ENCODE results near the gene ADORA2B.
"Not testable (repeated sequence)": the region's sequence is repeated elsewhere in the genome, so short reads cannot be mapped to it uniquely, and the experiment has no call there.

The ADORA2B gene

DNA sequence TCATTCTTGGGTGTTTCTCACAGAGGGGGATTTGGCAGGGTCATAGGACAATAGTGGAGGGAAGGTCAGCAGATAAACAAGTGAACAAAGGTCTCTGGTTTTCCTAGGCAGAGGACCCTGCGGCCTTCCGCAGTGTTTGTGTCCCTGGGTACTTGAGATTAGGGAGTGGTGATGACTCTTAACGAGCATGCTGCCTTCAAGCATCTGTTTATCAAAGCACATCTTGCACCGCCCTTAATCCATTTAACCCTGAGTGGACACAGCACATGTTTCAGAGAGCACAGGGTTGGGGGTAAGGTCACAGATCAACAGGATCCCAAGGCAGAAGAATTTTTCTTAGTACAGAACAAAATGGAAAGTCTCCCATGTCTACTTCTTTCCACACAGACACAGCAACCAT, 34.1 kb downstream of the ADORA2B start:
- H3K9ac ChIP-seq (ENCODE audit: low read length); H3K27me3 ChIP-seq (ENCODE audit: control insufficient read depth, insufficient read depth, low read length); H3K4me3 ChIP-seq (ENCODE audit: low read length); H3K4me1 ChIP-seq (ENCODE audit: control insufficient read depth, insufficient read depth, low read length); H3K27ac ChIP-seq (ENCODE audit: low read depth, low read length): not testable (repeated sequence)
- peaks cover 17% of the 10 kb centered on the region for H3K36me3 ChIP-seq (ENCODE audit: control insufficient read depth, insufficient read depth, low read length)

DNA sequence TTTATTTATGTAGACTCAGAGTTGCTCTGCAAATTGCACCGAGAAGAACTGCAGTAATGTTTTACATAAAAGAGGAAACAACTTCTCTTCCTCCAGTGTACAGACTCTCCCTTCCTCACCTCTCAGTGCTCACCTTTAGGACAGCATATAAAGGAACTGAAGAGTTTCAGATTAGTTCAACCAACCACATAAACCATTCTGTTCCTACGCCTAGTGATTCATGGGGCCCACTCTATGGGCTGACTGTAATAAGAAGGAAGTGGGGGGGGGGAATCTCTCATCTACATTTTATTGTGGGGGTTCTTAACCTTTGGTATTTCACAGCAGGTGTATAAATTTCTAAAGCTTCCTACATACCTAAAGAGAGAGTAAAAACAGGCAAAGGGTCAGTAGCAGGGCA, 36.3 kb downstream of the ADORA2B start:
- no peak overlapping the region for H3K4me3 ChIP-seq (ENCODE audit: low read length)
- H3K27ac ChIP-seq (ENCODE audit: low read depth, low read length), result no peak overlapping the region
- H3K9ac ChIP-seq (ENCODE audit: low read length), result no peak overlapping the region
- H3K4me1 ChIP-seq (ENCODE audit: control insufficient read depth, insufficient read depth, low read length), result no peaks in the 10 kb centered on the region
- no peaks in the 10 kb centered on the region for H3K27me3 ChIP-seq (ENCODE audit: control insufficient read depth, insufficient read depth, low read length)
- H3K36me3 ChIP-seq (ENCODE audit: control insufficient read depth, insufficient read depth, low read length), result peaks cover 12% of the 10 kb centered on the region

- Histone ChIP-seq H3K27ac (ENCODE audit: low read depth, low read length) (no peak overlapping the region), H3K36me3 (ENCODE audit: control insufficient read depth, insufficient read depth, low read length) (peaks cover 12% of the 10 kb centered on the region), H3K27me3 (ENCODE audit: control insufficient read depth, insufficient read depth, low read length) (no peaks in the 10 kb centered on the region), H3K9ac (ENCODE audit: low read length) (no peak overlapping the region), H3K4me3 (ENCODE audit: low read length) (no peak overlapping the region), H3K4me1 (ENCODE audit: control insufficient read depth, insufficient read depth, low read length) (no peaks in the 10 kb centered on the region)
Observed at GRCh38 chr17:15981646-15982580, 37.0 kb downstream of the ADORA2B start.

GRCh38 chr17:15996322-15996721, 51.4 kb downstream of the ADORA2B start:
- Histone ChIP-seq H3K4me1 (ENCODE audit: control insufficient read depth, insufficient read depth, low read length) (peaks cover 8% of the 10 kb centered on the region), H3K27me3 (ENCODE audit: control insufficient read depth, insufficient read depth, low read length) (no peaks in the 10 kb centered on the region), H3K36me3 (ENCODE audit: control insufficient read depth, insufficient read depth, low read length) (no peaks in the 10 kb centered on the region), H3K4me3 (ENCODE audit: low read length) (no peak overlapping the region), H3K27ac (ENCODE audit: low read depth, low read length) (no peak overlapping the region), H3K9ac (ENCODE audit: low read length) (no peak overlapping the region)

- H3K9ac ChIP-seq (ENCODE audit: low read length), result no peak overlapping the region
- H3K4me1 ChIP-seq (ENCODE audit: control insufficient read depth, insufficient read depth, low read length), result peaks cover 9% of the 10 kb centered on the region
- H3K36me3 ChIP-seq (ENCODE audit: control insufficient read depth, insufficient read depth, low read length), result peaks cover 9% of the 10 kb centered on the region
- no peaks in the 10 kb centered on the region for H3K27me3 ChIP-seq (ENCODE audit: control insufficient read depth, insufficient read depth, low read length)
- H3K4me3 ChIP-seq (ENCODE audit: low read length), result no peak overlapping the region
- no peak overlapping the region for H3K27ac ChIP-seq (ENCODE audit: low read depth, low read length)
Observed at GRCh38 chr17:15998031-15998562, 53.2 kb downstream of the ADORA2B start.

DNA sequence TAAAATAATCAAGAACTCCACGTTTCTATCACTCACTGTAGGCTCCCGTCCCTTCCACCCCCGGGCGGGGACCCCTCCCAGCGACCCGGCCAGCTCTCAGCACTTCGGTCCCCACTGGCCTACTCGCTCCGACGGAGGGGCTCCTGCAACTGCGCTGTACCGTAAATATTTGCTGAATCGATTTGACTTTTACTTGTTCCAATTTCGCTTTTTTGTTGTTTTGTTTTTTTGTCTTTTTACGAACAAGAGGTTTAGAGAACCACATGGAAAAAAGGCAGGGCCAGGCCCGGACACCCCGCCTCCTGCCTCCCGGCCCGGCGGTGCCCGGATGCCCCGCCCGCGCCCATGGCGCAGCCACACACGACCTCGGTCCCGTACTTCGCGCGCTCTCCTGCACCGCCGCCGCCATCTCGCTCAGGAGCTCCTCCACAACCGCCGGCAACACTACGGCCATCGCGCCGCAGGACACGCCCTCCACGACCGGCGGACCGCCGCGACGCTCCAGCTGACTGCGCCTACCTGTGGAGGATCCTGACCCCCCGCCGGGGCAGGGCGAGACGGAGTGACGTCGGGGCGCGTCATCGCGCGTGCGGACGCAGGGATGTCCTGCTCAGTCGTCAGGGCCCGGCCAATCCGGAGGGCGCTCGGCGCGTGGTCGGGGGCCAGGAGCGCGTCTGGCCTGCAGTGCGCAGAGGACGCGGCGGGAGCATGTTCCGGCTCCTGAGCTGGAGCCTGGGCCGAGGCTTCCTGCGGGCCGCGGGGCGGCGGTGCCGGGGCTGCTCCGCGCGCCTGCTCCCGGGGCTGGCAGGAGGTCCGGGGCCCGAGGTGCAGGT, 54.4 kb downstream of the ADORA2B start, which contains the start of the genes TTC19 and ZSWIM7:
Gene TTC19, plus strand, starts transcription at position 684 of the 833 bp plus-strand sequence. Its CDS starts 25 bp downstream, at position 709.
Gene ZSWIM7, minus strand, starts transcription at position 564 of the 833 bp plus-strand sequence. Its CDS starts 110 bp downstream, at position 454.
- H3K4me1 ChIP-seq (ENCODE audit: control insufficient read depth, insufficient read depth, low read length), result peaks cover 9% of the 10 kb centered on the region
- H3K36me3 ChIP-seq (ENCODE audit: control insufficient read depth, insufficient read depth, low read length), result peaks cover 17% of the 10 kb centered on the region
- H3K9ac ChIP-seq (ENCODE audit: low read length), result peak within 1 kb of the TSS; percentile 74
- H3K27ac ChIP-seq (ENCODE audit: low read depth, low read length), result peak within 1 kb of the TSS; percentile 98
- no peaks in the 10 kb centered on the region for H3K27me3 ChIP-seq (ENCODE audit: control insufficient read depth, insufficient read depth, low read length)
- H3K4me3 ChIP-seq (ENCODE audit: low read length), result peak within 1 kb of the TSS; percentile 82

DNA sequence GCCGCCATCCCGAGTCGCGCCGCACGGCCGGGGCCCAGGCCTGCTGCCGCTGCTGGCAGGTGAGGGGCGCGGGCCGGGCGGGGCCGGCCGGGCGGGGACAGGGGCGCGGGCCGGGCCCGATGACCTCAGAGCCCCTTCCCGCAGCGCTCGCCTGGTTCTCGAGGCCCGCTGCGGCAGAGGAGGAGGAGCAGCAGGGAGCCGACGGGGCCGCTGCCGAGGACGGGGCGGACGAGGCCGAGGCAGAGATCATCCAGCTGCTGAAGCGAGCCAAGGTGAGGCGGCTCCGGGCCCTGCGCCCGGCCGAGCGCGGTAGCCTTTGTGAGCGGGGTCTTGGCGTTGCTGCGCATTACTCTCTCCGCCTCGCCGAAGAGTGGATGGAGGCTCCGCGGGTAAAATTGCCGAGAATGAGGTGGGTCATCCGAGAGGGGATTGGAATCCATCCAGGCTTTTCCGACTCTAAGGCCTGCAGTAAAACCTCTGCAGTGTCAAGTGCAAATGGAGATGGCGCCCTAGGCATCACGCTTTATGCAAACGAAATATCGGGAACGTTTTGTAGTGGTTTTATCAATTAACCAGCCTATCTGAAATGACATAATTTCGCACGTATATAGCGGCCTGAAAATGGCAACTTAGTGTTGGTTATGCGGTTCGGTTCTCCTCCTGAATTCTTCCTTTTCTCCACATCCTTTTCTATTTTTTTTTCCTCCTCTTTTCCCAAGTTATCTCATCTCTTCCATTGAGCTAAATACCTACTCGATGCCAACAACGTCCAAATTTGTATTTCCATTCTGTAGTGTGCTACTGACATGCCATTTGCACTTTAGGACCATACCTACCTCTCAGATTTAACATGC, 55.3 kb downstream of the ADORA2B start:
- Histone ChIP-seq H3K36me3 (ENCODE audit: control insufficient read depth, insufficient read depth, low read length) (peaks cover 25% of the 10 kb centered on the region), H3K4me1 (ENCODE audit: control insufficient read depth, insufficient read depth, low read length) (peaks cover 9% of the 10 kb centered on the region), H3K4me3 (ENCODE audit: low read length) (peak overlapping the region; percentile 82), H3K27ac (ENCODE audit: low read depth, low read length) (peak overlapping the region; percentile 98), H3K9ac (ENCODE audit: low read length) (peak overlapping the region; percentile 63), H3K27me3 (ENCODE audit: control insufficient read depth, insufficient read depth, low read length) (no peaks in the 10 kb centered on the region)

DNA sequence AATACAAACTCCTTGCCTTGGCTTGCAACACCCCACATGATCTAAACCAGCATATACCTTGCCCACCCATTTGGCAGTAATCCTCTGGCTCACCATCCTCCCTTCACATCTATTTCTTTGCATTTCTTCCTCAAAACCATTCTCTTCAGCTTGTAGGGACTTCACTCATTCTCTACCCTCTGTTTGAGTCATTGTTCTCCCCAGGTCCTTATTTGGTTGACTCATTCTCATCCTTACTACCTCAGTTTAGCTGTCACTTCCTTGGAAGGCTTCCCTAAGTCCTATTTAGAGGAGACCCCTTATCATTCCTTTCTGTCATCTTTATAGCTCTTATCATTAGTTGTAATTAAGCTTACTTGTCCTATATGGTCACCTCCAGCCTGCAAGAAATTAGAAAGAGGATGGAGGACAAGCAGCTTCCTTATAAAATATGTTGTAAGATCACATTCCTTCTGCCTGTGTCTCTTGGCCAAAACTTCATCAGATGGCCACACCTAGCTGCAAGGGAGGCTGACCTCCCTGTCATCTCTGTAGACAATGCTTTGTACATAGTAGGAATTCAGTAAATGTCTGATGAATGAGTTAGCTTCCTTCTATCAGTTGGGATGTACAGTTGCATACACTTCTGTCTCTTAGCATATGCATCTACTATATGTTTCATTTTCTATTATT, 56.4 kb downstream of the ADORA2B start:
- Histone ChIP-seq H3K4me1 (ENCODE audit: control insufficient read depth, insufficient read depth, low read length) (peaks cover 9% of the 10 kb centered on the region), H3K4me3 (ENCODE audit: low read length) (no peak overlapping the region), H3K36me3 (ENCODE audit: control insufficient read depth, insufficient read depth, low read length) (peaks cover 28% of the 10 kb centered on the region), H3K9ac (ENCODE audit: low read length) (no peak overlapping the region), H3K27me3 (ENCODE audit: control insufficient read depth, insufficient read depth, low read length) (no peaks in the 10 kb centered on the region), H3K27ac (ENCODE audit: low read depth, low read length) (no peak overlapping the region)

DNA sequence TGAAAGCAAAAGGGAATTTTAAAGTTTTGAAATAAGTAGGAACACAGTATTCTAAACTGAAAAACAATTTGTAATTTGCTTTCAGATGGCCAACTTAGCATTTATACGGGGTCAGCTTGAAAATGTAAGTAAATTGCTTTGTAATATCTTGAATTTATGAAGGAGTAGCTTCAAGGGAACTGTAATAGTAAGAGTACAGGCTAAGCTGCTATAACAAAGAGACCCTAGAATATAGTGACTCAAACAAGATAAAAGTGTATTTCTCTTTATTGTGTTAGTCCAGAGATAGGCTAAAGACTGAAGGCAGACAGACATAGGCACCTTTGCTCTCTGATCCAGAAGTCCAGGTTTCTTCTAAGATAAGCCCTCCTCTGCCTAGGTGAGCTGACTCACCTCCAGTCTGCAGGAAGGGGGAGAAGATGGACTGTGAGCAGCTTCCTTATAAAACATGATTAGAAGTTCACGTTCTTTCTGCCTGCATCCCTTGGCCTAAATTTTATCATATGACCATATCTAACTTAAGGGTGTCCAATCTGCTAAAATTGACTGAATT, 57.9 kb downstream of the ADORA2B start:
- Histone ChIP-seq H3K4me3 (ENCODE audit: low read length) (no peak overlapping the region), H3K36me3 (ENCODE audit: control insufficient read depth, insufficient read depth, low read length) (peaks cover 28% of the 10 kb centered on the region), H3K27me3 (ENCODE audit: control insufficient read depth, insufficient read depth, low read length) (no peaks in the 10 kb centered on the region), H3K4me1 (ENCODE audit: control insufficient read depth, insufficient read depth, low read length) (peaks cover 9% of the 10 kb centered on the region), H3K9ac (ENCODE audit: low read length) (no peak overlapping the region), H3K27ac (ENCODE audit: low read depth, low read length) (no peak overlapping the region)

- Histone ChIP-seq H3K4me3 (ENCODE audit: low read length) (no peak overlapping the region), H3K27ac (ENCODE audit: low read depth, low read length) (no peak overlapping the region), H3K4me1 (ENCODE audit: control insufficient read depth, insufficient read depth, low read length) (peaks cover 9% of the 10 kb centered on the region), H3K9ac (ENCODE audit: low read length) (no peak overlapping the region), H3K27me3 (ENCODE audit: control insufficient read depth, insufficient read depth, low read length) (no peaks in the 10 kb centered on the region), H3K36me3 (ENCODE audit: control insufficient read depth, insufficient read depth, low read length) (peaks cover 37% of the 10 kb centered on the region)
Observed at GRCh38 chr17:16003841-16004240, 58.9 kb downstream of the ADORA2B start.

- H3K27ac ChIP-seq (ENCODE audit: low read depth, low read length), result no peak overlapping the region
- peaks cover 7% of the 10 kb centered on the region for H3K4me1 ChIP-seq (ENCODE audit: control insufficient read depth, insufficient read depth, low read length)
- no peak overlapping the region for H3K9ac ChIP-seq (ENCODE audit: low read length)
- peaks cover 37% of the 10 kb centered on the region for H3K36me3 ChIP-seq (ENCODE audit: control insufficient read depth, insufficient read depth, low read length)
- no peak overlapping the region for H3K4me3 ChIP-seq (ENCODE audit: low read length)
- H3K27me3 ChIP-seq (ENCODE audit: control insufficient read depth, insufficient read depth, low read length), result no peaks in the 10 kb centered on the region
Observed at GRCh38 chr17:16005636-16006035, 60.7 kb downstream of the ADORA2B start.
